Activated T-cell treated with anti-CD3 and anti-CD28 coated beads, Interleukin-2, amount 50 U/mL, for 48 hours (primary cell): ENCODE data around the gene CHCHD6.

Experiments used
- DNase-seq, 2 experiments: peaks; one replicate each; pipeline ENCODE4 v3.0.0-alpha.2; 2020

The CHCHD6 gene

GRCh38 chr3:126963261-126964190, 259.5 kb downstream of the CHCHD6 start:
- no peak for DNase-seq

DNA sequence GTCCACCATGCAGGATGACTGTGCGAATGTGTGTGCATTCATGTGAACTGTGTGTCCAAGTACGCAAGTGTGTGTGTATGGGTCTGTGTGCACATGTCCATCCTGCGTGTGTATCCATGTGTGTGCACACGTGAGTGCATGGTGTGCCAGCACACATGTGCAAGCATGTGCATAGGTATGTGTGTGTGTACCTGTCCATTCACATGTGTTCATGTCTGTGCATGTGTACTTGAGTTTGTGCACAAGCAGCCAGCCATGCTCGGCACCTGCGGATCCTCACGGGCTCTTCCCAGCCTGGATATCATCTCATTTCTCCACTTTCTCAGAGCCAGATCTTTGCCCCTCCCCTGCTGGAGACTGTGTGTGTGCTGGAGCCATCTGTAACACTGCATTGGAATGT, 260.2 kb downstream of the CHCHD6 start:
- DNase-seq, result no peak

- DNase-seq, result no peak
Measured at GRCh38 chr3:126964950-126965349, 260.9 kb downstream of the CHCHD6 start.

DNA sequence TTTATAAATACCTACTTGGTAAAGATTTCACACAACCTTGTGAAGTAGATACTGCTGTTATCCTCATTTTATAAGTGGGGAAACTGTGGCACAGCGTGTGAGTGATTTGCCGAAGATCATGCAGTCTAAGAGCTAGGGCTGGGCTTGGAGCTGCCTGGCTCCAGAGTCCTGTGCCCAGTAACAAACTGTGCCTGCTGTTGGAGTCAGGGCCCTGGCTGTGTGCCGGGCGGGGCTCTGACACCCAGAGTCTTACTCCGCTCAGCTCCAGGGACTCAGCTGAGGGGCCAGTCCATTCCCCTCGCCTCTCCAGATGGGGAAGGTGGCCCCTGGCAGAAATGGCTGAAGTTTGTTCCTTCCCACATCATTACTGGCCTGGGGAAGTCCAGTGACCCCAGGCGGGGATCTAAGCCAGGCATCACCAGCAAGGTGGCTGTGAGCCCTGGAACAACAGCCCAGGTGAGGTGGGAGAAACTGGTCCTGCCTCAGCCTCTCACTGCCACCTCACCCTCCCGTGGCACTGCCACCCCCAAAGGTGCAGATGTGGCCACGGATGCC, 261.6 kb downstream of the CHCHD6 start:
- DNase-seq, result no peak

DNA sequence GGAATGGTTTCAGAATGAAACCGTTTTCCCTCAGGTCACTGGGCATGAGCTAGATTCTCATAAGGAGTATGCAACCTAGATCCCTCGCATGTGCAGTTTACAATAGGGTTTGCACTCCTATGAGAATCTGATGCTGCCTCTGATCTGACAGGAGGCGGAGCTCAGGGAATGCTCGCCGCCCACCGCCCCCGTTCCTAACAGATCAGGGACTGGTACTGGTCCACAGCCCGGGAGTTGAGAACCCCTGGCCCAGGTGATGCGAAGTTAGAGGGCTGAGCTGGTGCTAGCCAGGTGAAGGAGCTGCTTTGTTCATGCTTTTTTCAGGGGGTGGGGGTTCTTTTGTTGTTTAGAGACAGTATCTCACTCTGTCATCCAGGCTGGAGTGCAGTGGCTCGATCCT, 263.3 kb downstream of the CHCHD6 start:
- no peak for DNase-seq

GRCh38 chr3:126968391-126969390, 264.7 kb downstream of the CHCHD6 start:
- DNase-seq, result no peak

- no peak for DNase-seq
Measured at GRCh38 chr3:126969586-126969985, 265.5 kb downstream of the CHCHD6 start.

DNA sequence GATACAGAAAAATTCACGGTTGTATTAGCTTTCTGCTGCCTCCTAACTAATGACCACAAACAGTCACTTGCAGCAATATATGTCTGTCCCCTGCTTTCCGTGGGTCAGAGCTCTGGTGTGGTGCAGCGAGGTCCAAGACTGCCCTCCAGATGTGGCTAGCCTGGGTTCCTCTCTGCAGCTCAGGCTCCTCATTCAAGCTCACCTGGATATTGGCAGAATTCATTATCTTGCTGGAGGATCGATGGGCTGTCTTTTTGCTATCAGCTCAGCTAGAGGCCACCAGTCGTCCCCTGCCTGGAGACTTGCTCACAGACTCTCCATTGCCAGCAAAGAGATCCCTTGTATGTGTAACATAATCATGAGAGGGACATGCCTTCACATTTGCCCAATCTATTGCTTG, 266.1 kb downstream of the CHCHD6 start:
- no peak for DNase-seq

DNA sequence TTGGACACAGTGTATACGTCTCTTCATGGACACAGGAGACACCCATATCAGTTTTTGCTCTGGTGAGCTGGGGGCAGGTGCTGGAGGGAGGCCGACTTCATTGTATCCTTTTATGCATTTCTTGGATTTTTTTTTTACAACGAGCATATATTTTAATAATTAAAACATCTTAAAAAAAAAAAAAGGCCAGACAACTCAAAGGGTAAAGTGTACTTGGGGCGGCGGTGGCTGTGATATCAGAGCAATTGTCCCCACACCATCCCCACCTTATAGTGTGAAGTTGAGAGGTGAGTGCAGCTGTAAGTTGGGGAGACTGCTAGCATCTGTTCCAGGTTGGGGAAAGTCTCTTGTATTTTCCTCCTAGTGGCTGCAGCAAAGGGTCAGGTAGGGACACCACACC, 266.9 kb downstream of the CHCHD6 start:
- DNase-seq, result no peak

DNA sequence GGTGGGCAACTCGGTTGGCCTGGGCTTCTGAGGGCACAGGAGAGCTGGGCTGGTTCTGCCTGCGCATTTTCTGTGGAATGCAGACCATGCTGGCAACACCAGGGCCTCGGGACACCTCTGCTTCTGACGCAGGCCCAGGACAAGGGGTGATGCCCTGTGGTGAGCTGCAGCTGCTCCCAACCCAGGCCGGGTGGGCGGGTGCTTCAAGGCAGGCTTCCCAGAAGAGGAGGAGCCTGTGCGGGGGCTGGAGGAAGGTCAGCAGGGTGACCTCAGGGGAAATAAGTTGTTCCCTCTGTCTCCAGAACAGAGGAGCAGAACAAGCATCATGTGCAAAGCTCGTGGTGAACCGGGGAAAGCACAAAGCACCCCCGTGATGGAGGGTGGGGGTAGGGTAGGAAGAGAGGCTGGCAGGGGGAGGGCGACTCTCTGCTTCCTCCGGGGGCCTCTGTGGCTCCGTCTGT, 267.9 kb downstream of the CHCHD6 start:
- no peak for DNase-seq

- no peak for DNase-seq
Measured at GRCh38 chr3:126972866-126973265, 268.8 kb downstream of the CHCHD6 start.

GRCh38 chr3:126973814-126974213, 269.8 kb downstream of the CHCHD6 start:
- DNase-seq, result no peak

DNA sequence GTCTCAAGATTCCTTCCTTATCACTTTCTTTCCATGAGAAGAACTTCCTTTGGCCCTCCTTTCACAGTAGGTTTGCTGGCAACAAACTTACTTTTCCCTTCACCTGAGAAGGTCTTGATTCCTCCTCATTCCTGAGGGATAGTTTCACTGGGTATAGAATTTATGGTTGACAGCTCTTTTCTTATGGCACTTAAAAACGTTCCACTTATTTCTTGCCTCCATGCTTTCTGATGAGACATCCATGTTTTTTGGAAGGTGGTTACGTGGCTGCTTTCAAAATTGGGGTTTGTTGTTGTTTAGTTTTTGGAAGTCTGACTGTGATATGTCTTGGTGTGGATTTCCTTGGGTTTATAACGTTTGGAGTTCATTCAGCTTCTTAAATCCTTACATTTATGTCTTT, 270.7 kb downstream of the CHCHD6 start:
- DNase-seq, result no peak

- DNase-seq, result no peak
Measured at GRCh38 chr3:126976906-126977305, 272.9 kb downstream of the CHCHD6 start.

- no peak for DNase-seq
Measured at GRCh38 chr3:126977821-126978220, 273.8 kb downstream of the CHCHD6 start.

DNA sequence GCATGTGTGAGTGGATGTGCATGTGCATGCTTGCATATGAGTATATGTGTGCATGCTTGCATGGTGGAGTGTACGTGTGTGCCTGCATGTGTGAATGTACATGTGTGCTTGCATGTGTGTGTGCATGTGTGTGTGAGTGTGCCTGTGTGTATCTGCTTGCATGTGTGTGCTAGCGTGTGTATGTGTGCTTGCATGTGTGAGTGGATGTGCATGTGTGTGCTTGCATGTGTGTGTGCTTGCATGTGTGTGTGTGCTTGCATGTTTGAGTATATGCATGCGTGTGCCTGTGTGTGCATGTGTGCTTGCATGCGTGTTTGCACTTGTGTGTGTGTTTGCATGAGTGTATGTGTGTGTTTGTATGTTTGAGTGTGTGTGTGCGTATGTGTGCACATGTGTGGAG, 274.3 kb downstream of the CHCHD6 start:
- no peak for DNase-seq

DNA sequence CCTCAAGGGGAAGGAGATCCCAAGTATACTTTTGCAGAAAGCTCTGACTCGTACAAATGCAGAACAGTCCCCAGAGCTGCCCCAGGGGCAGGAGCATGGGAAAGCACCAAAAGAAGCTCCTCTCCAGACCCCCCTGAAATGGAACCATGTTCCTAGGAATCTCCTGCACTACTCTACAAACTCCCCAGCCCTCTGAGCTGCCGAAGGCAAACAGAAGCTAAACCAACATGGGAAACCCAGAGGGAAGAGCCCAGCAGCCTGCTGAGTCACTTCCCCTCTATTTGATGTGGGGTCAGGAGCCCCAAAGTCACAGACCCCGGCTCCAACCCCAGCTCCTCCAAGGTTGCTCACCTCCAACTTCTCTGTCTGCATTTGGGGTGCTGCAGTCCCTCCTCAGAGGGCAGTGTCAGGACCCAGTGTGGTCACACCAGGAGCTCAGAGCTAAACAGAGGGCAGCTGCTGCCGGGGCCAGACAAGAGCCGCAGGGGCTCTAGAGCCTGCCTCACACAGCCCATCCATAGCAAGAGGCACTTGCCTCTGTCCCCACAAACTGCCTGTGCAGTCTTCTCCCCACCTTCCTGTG, 275.1 kb downstream of the CHCHD6 start:
- DNase-seq, result no peak

DNA sequence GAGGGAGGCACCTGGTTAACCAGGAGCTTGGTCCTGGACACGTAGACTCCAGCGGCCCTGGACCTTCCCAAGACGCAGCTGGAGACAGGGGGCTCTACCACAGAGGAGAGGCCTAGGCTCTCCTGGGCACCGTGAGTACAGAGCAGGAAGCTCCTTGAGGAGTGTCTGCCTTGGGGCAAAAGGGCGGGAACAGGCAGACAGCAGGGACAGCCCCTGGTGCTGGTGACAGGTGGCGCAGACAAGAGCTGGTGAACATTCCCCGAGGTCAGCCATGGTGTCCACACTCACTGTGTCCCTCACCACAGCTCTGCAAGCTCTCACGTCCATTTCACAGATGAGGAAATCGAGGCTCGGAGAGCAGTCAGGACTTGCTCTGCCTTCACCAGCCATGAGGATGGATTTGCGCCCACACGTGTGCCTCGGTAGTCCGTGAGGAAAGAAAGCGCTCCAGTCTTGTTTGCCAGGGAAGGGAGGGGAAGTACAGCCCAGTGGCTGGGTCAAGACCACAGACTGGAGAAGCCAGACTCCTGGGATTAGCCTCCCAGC, 276.3 kb downstream of the CHCHD6 start:
- no peak for DNase-seq

DNA sequence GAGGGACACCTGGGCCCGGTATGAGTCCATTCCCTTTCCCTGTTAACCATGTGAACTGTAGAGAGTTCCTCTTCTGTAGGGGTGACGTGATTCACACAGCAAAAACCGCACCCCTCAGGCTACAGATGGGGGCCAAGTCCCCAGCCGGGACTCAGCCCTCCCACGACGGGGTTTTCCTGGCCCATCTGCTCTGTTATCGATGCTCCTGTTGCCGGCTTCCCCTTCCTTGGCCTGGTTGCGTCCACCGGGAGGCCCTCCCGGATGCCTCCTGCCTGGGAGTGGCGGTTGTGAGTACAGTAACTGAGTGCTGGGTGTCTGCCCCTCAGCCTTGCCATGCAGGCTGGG, 278.1 kb downstream of the CHCHD6 start:
- no peak for DNase-seq

DNA sequence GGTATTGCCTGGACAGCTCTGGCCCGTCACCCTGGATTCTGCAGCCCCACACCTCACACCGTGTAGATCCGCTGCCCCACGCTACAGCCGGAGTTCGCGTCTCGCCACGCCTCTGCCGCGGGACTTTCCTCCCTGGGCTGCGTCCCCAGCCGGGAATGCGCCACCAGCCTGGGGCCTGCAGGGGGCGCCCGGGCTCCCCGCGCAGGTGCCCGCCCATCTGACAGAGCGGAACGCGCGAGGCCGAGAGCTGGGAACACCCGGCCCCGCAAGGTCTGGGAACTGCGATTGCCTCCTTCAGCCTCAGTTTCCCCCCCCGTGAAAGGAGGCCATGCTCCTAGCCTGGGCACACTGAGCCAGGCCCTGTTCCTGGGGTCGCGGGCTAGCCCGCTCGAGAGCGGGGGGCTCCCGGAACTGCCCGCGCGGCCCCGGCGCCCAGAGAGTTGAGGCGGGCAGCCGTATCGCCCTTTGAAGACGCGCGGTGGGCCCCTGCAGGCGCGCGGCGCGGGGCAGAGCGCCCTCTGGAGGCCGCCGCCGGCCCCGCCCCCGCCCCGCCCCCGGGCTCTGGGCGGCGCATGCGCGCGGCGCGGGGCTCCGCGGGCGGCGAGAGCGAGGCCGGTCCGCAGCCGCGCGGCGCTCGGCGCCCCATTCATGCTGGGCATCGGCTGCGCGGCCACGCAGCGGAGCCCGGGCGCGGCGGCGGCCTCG, 278.6 kb downstream of the CHCHD6 start, which contains the start of gene PLXNA1:
TSS of gene PLXNA1 (plus strand) at position 645 of the 705 bp plus-strand sequence. CDS start 5,479 bp downstream, outside the sequence.
- DNase-seq, result peak; percentile 90 to 92

DNA sequence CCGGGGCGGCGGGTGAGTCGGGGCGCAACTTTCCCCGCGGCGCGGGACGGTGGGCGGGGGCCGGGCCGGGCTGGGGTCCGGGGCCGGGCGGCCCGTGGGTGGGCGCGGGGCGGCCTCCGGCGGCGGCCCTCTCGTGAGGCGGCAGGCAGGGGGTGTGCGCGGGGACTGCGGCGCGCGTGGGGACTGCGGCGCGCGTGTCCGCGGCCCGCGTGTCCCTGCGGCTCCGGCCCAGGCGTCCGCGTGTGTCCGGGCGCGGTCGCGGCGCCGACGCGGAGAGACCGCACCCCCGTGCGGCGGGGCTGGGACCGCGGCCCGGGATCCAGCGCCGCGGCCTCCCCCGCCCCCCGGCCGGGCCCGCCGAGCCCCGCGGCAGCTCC, 279.2 kb downstream of the CHCHD6 start:
- DNase-seq, result no peak
